Ishikawa (cell line): ENCODE results near the gene MLKL.

Source experiments
- CEBPB ChIP-seq: IDR thresholded peaks from 2 replicates; pipeline ENCODE4 v1.6.1; 2012
- CREB1 ChIP-seq: IDR thresholded peaks from 2 replicates; pipeline ENCODE4 v1.6.1; 2012; ENCODE audit warnings: low read depth
- EGR1 ChIP-seq: IDR thresholded peaks from 2 replicates; pipeline ENCODE4 v1.6.1; 2012
- EP300 ChIP-seq: IDR thresholded peaks from 2 replicates; pipeline ENCODE4 v1.6.1; 2012; ENCODE audit warnings: borderline replicate concordance
- FOXM1 ChIP-seq: IDR thresholded peaks from 2 replicates; pipeline ENCODE4 v1.6.1; 2012; ENCODE audit warnings: low read depth, borderline replicate concordance
- NFIC ChIP-seq: IDR thresholded peaks from 2 replicates; pipeline ENCODE4 v1.6.1; 2012
- RAD21 ChIP-seq: IDR thresholded peaks from 2 replicates; pipeline ENCODE4 v1.6.1; 2012; ENCODE audit warnings: low read depth
- TAF1 ChIP-seq: IDR thresholded peaks from 2 replicates; pipeline ENCODE4 v1.6.1; 2012; ENCODE audit warnings: low read depth, mild to moderate bottlenecking
- TCF12 ChIP-seq: IDR thresholded peaks from 2 replicates; pipeline ENCODE4 v1.6.1; 2012; ENCODE audit warnings: low read depth
- TEAD4 ChIP-seq: IDR thresholded peaks from 2 replicates; pipeline ENCODE4 v1.6.1; 2012
- YY1 ChIP-seq: IDR thresholded peaks from 2 replicates; pipeline ENCODE4 v1.6.1; 2012; ENCODE audit warnings: low read depth
- ZBTB7A ChIP-seq: IDR thresholded peaks from 2 replicates; pipeline ENCODE4 v1.6.1; 2012; ENCODE audit warnings: low read depth
- TF ChIP-seq, protein P1 (sequence below): IDR thresholded peaks from 2 replicates; pipeline ENCODE4 v1.6.1; 2012; ENCODE audit warnings: low read depth, mild to moderate bottlenecking
- TF ChIP-seq, protein P2 (sequence below): IDR thresholded peaks from 2 replicates; pipeline ENCODE4 v1.6.1; 2012
- TF ChIP-seq, protein P3 (sequence below): IDR thresholded peaks from 2 replicates; pipeline ENCODE4 v1.6.1; 2012

Gene MLKL

DNA sequence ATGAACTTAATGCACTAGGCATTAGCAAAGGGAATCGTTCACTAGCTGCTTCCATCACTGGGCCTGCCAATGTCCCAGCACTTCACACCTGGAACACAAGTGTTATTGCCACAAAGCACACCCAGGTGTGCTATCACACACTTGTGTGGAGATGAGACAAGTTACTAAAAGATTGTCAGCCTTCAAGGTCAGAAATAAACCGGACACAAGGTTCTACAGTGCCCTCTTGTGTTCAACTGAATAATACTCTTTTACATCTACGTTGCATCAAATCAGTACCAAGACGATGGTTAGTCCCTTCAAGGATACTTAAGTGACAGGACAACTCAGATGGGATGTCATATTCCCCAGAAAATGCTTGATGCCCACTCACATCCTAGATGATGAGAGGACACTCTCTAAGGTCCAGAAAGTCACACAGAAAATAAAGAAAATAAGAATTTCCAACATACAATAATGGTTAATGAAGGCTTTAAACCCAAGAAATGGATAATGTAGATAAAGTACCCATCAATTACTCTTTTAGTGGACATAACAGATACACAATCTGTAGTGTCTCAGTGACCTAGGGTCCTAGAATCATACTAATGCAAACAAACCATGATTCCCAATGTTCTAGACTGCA is 77.3 kb downstream of the MLKL start:
- TF ChIP-seq, protein P1, sequence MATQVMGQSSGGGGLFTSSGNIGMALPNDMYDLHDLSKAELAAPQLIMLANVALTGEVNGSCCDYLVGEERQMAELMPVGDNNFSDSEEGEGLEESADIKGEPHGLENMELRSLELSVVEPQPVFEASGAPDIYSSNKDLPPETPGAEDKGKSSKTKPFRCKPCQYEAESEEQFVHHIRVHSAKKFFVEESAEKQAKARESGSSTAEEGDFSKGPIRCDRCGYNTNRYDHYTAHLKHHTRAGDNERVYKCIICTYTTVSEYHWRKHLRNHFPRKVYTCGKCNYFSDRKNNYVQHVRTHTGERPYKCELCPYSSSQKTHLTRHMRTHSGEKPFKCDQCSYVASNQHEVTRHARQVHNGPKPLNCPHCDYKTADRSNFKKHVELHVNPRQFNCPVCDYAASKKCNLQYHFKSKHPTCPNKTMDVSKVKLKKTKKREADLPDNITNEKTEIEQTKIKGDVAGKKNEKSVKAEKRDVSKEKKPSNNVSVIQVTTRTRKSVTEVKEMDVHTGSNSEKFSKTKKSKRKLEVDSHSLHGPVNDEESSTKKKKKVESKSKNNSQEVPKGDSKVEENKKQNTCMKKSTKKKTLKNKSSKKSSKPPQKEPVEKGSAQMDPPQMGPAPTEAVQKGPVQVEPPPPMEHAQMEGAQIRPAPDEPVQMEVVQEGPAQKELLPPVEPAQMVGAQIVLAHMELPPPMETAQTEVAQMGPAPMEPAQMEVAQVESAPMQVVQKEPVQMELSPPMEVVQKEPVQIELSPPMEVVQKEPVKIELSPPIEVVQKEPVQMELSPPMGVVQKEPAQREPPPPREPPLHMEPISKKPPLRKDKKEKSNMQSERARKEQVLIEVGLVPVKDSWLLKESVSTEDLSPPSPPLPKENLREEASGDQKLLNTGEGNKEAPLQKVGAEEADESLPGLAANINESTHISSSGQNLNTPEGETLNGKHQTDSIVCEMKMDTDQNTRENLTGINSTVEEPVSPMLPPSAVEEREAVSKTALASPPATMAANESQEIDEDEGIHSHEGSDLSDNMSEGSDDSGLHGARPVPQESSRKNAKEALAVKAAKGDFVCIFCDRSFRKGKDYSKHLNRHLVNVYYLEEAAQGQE: no peak
- TF ChIP-seq, protein P2, sequence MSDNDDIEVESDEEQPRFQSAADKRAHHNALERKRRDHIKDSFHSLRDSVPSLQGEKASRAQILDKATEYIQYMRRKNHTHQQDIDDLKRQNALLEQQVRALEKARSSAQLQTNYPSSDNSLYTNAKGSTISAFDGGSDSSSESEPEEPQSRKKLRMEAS: no peak
- TF ChIP-seq EGR1 (no peak), TEAD4 (no peak), RAD21 (peak; percentile 62), TCF12 (no peak), YY1 (no peak), FOXM1 (no peak)

DNA sequence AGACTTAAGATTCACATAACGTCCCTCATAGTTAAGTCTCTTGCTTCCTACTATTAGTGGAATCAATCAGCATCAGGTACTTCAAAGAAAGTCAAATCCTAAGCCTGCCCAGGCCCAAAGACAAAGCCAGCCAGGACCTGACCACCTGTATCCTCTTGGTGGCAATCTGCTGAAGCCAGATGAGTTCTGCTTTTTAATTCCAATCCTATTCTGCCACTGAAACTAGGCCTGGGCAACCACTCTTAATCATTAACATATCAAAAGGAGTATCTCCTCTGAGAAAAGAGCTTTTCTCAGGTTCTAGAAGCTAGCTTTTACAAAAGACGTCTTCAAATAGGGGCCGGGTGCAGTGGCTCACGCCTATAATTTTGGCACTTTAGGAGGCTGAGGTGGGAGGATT is 78.7 kb downstream of the MLKL start:
- TF ChIP-seq, protein P1: no peak
- TF ChIP-seq FOXM1 (no peak), CREB1 (no peak), CEBPB (no peak), NFIC (no peak), ZBTB7A (no peak), TEAD4 (no peak), TAF1 (no peak), EP300 (no peak), YY1 (no peak), EGR1 (no peak), TCF12 (no peak), RAD21 (no peak)
- TF ChIP-seq, protein P3, sequence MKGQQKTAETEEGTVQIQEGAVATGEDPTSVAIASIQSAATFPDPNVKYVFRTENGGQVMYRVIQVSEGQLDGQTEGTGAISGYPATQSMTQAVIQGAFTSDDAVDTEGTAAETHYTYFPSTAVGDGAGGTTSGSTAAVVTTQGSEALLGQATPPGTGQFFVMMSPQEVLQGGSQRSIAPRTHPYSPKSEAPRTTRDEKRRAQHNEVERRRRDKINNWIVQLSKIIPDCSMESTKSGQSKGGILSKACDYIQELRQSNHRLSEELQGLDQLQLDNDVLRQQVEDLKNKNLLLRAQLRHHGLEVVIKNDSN: no peak
- TF ChIP-seq, protein P2: no peak
